DMS114 treated with DMSO at 0.1 percent for 48 hours (cell line): Measurements from ENCODE around the gene SLC30A10.
A peak's percentile ranks its signal among the peaks of the same experiment; 100 is the strongest.
"Not testable (repeated sequence)": the region's sequence is repeated elsewhere in the genome, so short reads cannot be mapped to it uniquely, and the experiment has no call there.

Experiments used
- DNase-seq: peaks from one replicate; lab custom pipeline; 2025; ENCODE audit not compliant: unreplicated experiment; lab: John Stamatoyannopoulos, UW

The SLC30A10 gene

DNA sequence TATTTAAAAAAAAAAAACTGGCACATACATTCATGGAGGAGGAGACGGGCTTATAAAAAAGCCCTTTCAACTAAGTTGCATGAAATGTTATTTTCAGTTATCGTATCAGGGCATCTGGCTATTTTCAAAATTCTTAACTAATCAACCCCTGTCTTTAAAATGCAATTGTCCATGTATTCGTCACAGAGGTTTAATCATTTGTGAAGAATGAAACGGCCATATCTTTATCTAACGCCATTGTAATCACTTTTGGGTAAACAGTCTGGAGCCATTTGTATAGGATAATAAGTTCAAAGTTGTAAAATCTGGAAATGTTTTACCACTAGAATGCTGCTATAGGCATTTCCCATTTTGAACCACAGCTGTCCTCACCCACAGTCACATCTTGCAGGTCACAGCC is 30.4 kb downstream of the SLC30A10 start:
- DNase-seq = no peak

- DNase-seq = not testable (repeated sequence)
Observed at GRCh38 chr1:219892271-219892670, 36.1 kb downstream of the SLC30A10 start.

DNA sequence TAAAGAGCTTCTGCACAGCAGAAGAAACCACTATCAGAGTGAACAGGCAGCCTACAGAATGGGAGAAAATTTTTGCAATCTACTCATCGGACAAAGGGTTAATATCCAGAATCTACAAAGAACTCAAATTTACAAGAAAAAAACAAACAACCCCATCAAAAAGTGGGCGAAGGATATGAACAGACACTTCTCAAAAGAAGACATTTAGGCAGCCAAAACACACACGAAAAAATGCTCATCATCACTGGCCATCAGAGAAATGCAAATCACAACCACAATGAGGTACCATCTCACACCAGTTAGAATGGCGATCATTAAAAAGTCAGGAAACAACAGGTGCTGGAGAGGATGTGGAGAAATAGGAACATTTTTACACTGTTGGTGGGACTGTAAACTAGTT is 36.5 kb downstream of the SLC30A10 start:
- not testable (repeated sequence) for DNase-seq

- not testable (repeated sequence) for DNase-seq
Observed at GRCh38 chr1:219888667-219889066, 39.7 kb downstream of the SLC30A10 start.

- DNase-seq = no peak
Observed at GRCh38 chr1:219885680-219886079, 42.7 kb downstream of the SLC30A10 start.

- no peak for DNase-seq
Observed at GRCh38 chr1:219883400-219884332, 44.7 kb downstream of the SLC30A10 start.

GRCh38 chr1:219882755-219883154 is 45.6 kb downstream of the SLC30A10 start:
- DNase-seq = no peak

GRCh38 chr1:219882096-219882495 is 46.3 kb downstream of the SLC30A10 start:
- DNase-seq = no peak

- DNase-seq = no peak
Observed at GRCh38 chr1:219880765-219881457, 47.4 kb downstream of the SLC30A10 start.

GRCh38 chr1:219876798-219877209 is 51.6 kb downstream of the SLC30A10 start:
- peak; percentile 18 for DNase-seq

- no peak for DNase-seq
Observed at GRCh38 chr1:219875860-219876259, 52.5 kb downstream of the SLC30A10 start.

DNA sequence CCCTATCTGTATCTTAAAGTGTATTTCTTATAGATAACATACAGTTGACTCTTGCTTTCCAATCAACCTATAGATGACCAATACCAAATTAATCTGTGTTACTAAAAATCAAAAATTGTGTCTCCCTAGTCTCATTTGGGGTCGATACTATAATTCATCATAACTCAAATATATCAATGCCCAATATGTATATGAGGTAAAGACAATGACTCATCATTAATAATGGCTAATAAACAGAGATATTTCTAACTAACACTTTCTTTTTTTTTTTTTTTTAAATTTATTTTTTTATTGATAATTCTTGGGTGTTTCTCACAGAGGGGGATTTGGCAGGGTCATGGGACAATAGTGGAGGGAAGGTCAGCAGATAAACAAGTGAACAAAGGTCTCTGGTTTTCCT is 55.8 kb downstream of the SLC30A10 start:
- not testable (repeated sequence) for DNase-seq

DNA sequence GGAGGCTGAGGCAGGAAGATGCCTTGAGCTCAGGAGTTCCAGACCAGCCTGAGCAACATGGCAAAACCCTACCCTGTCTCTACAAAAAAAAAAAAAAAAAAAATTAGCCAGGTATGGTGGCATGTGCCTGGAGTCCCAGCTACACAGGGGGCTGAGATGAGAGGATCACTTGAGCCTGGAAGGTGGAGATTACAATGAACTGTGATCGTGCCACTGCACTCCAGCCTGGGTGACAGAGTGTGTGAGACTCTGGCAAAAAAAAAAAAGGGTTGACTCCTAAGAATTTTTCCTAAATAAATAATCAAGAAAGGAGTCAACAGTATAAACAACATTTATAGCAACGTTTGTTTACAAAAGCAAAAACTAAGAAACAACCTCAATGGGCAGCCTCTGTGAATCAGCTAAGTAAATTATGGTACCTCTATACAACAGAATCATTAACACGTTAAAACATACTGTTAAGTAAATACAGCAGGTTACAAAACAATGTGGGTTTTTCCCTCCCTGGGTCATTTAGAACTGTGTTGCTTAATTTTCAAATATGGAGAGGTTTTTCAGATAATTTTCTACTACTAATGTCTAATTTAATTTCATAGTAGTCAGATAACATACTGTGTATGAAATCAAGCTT is 56.8 kb downstream of the SLC30A10 start:
- DNase-seq = no peak

DNA sequence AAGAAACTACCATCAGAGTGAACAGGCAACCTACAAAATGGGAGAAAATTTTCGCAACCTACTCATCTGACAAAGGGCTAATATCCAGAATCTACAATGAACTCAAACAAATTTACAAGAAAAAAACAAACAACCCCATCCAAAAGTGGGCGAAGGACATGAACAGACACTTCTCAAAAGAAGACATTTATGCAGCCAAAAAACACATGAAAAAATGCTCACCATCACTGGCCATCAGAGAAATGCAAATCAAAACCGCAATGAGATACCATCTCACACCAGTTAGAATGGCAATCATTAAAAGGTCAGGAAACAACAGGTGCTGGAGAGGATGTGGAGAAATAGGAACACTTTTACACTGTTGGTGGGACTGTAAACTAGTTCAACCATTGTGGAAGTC is 59.7 kb downstream of the SLC30A10 start:
- DNase-seq = not testable (repeated sequence)
